MM.1S (cell line): ENCODE results near the gene IQSEC1.

ENCODE experiments used
- DNase-seq: peaks from one replicate; pipeline ENCODE4 v3.0.0-alpha.2; 2015
- H2AFZ ChIP-seq: fragments of 300-600 bp; sonication (generic); 2 replicates; pipeline ENCODE4 v1.6.0; 2016; ENCODE audit warnings: antibody characterized with exemption, low read length
- H3F3A ChIP-seq: fragments of 300-600 bp; sonication (generic); 2 replicates; pipeline ENCODE4 v1.6.1; 2016; ENCODE audit warnings: mild to moderate bottlenecking, antibody characterized with exemption, low read length, moderate library complexity, mixed read lengths; ENCODE audit not compliant: insufficient read depth
- H3K27ac ChIP-seq: fragments of 300-600 bp; sonication (generic); 2 replicates; pipeline ENCODE4 v1.5.1; 2016; ENCODE audit warnings: mild to moderate bottlenecking, low read length
- H3K27me3 ChIP-seq: fragments of 300-600 bp; sonication (generic); replicated peaks from 2 replicates; pipeline ENCODE4 v1.6.0; 2016; ENCODE audit warnings: low read length; ENCODE audit not compliant: insufficient read depth
- H3K36me3 ChIP-seq: fragments of 300-600 bp; sonication (generic); replicated peaks from 2 replicates; pipeline ENCODE4 v1.6.1; 2016; ENCODE audit warnings: mild to moderate bottlenecking, low read length, mixed read lengths; ENCODE audit not compliant: insufficient read depth
- H3K4me1 ChIP-seq: fragments of 300-600 bp; sonication (generic); 2 replicates; pipeline ENCODE4 v1.6.1; 2016; ENCODE audit warnings: low read length, mixed read lengths
- H3K4me2 ChIP-seq: fragments of 300-600 bp; sonication (generic); 2 replicates; pipeline ENCODE4 v1.6.0; 2016; ENCODE audit warnings: low read depth, low read length
- H3K4me3 ChIP-seq: fragments of 300-600 bp; sonication (generic); 2 replicates; pipeline ENCODE4 v1.5.1; 2016; ENCODE audit warnings: low read length, mixed read lengths
- H3K79me2 ChIP-seq: fragments of 300-600 bp; sonication (generic); 2 replicates; pipeline ENCODE4 v1.6.1; 2016; ENCODE audit warnings: mixed run types, low read length, mixed read lengths
- H3K9ac ChIP-seq: fragments of 300-600 bp; sonication (generic); 2 replicates; pipeline ENCODE4 v1.6.1; 2016; ENCODE audit warnings: low read length, mixed read lengths
- H3K9me2 ChIP-seq: fragments of 300-600 bp; sonication (generic); replicated peaks from 2 replicates; pipeline ENCODE4 v1.6.1; 2016; ENCODE audit warnings: mild to moderate bottlenecking, low read length, mixed read lengths; ENCODE audit not compliant: insufficient read depth
- H3K9me3 ChIP-seq: fragments of 300-600 bp; sonication (generic); replicated peaks from 2 replicates; pipeline ENCODE4 v1.6.1; 2016; ENCODE audit warnings: mild to moderate bottlenecking, low read length, mixed read lengths; ENCODE audit not compliant: insufficient read depth
- H4K20me1 ChIP-seq: fragments of 300-600 bp; sonication (generic); 2 replicates; pipeline ENCODE4 v1.6.1; 2016; ENCODE audit warnings: mild to moderate bottlenecking, low read length, moderate library complexity, mixed read lengths; ENCODE audit not compliant: insufficient read depth
- CTCF ChIP-seq: fragments of 300-600 bp; sonication (generic); IDR thresholded peaks from 2 replicates; pipeline ENCODE4 v1.5.1; 2016; ENCODE audit warnings: antibody characterized with exemption, low read length, mixed read lengths
- EZH2 ChIP-seq: fragments of 300-600 bp; sonication (generic); optimal IDR thresholded peaks from 2 replicates; pipeline ENCODE3; 2017; ENCODE audit warnings: low read depth, mild to moderate bottlenecking, antibody characterized with exemption, low read length, mixed read lengths
- EZH2phosphoT487 ChIP-seq: fragments of 300-600 bp; sonication (generic); IDR thresholded peaks from 2 replicates; pipeline ENCODE4 v1.6.1; 2018; ENCODE audit warnings: antibody characterized with exemption, low read length

Gene IQSEC1

GRCh38 chr3:12990306-12990705 lies 82.9 kb downstream of the IQSEC1 start:
- H3K79me2 ChIP-seq, result peaks cover 92% of the 10 kb centered on the region
- H3K9me2 ChIP-seq, result no peaks in the 10 kb centered on the region
- H3K36me3 ChIP-seq, result no peaks in the 10 kb centered on the region
- H3K9me3 ChIP-seq, result no peaks in the 10 kb centered on the region
- no peak overlapping the region for H3K4me3 ChIP-seq
- no peak overlapping the region for H3K4me2 ChIP-seq
- H3K27me3 ChIP-seq, result no peaks in the 10 kb centered on the region
- peaks cover 7% of the 10 kb centered on the region for H3F3A ChIP-seq
- no peak for DNase-seq
- H3K9ac ChIP-seq, result no peak overlapping the region
- H3K27ac ChIP-seq, result no peak overlapping the region
- peaks cover 6% of the 10 kb centered on the region; the same call in 1 of the 2 replicates for H4K20me1 ChIP-seq
- no peak for TF ChIP-seq EZH2phosphoT487
- no peak for TF ChIP-seq CTCF
- TF ChIP-seq EZH2, result no peak
- no peak overlapping the region for H2AFZ ChIP-seq
- peaks cover 3% of the 10 kb centered on the region for H3K4me1 ChIP-seq

- peaks cover 6% of the 10 kb centered on the region; the same call in 1 of the 2 replicates for H4K20me1 ChIP-seq
- H3K4me1 ChIP-seq, result peaks cover 7% of the 10 kb centered on the region
- no peak overlapping the region for H3K9ac ChIP-seq
- no peak overlapping the region for H3K27ac ChIP-seq
- H3K4me2 ChIP-seq, result no peak overlapping the region
- no peaks in the 10 kb centered on the region for H3K27me3 ChIP-seq
- no peaks in the 10 kb centered on the region for H3K9me3 ChIP-seq
- DNase-seq, result no peak
- no peak overlapping the region for H3K4me3 ChIP-seq
- H2AFZ ChIP-seq, result no peak overlapping the region
- no peaks in the 10 kb centered on the region for H3K36me3 ChIP-seq
- H3K9me2 ChIP-seq, result no peaks in the 10 kb centered on the region
- TF ChIP-seq EZH2phosphoT487, result no peak
- TF ChIP-seq EZH2, result no peak
- no peak for TF ChIP-seq CTCF
- no peaks in the 10 kb centered on the region for H3F3A ChIP-seq
- H3K79me2 ChIP-seq, result peaks cover 93% of the 10 kb centered on the region
Measured at GRCh38 chr3:12988728-12989454, 84.3 kb downstream of the IQSEC1 start.

GRCh38 chr3:12987602-12988001 lies 85.6 kb downstream of the IQSEC1 start:
- no peaks in the 10 kb centered on the region for H3K9me3 ChIP-seq
- H4K20me1 ChIP-seq, result peaks cover 6% of the 10 kb centered on the region; the same call in 1 of the 2 replicates
- TF ChIP-seq CTCF, result no peak
- TF ChIP-seq EZH2phosphoT487, result no peak
- no peak for TF ChIP-seq EZH2
- no peaks in the 10 kb centered on the region for H3K36me3 ChIP-seq
- H3K79me2 ChIP-seq, result peaks cover 95% of the 10 kb centered on the region
- no peaks in the 10 kb centered on the region for H3K27me3 ChIP-seq
- no peak overlapping the region for H3K9ac ChIP-seq
- H3K4me2 ChIP-seq, result no peak overlapping the region
- no peak overlapping the region for H2AFZ ChIP-seq
- no peak overlapping the region for H3K4me3 ChIP-seq
- H3K4me1 ChIP-seq, result peaks cover 20% of the 10 kb centered on the region
- H3K9me2 ChIP-seq, result no peaks in the 10 kb centered on the region
- H3F3A ChIP-seq, result no peaks in the 10 kb centered on the region
- no peak overlapping the region for H3K27ac ChIP-seq
- no peak for DNase-seq
